H9 (cell line): Measurements from ENCODE around the gene NEURL1. TPM values are rescaled to one million over a fixed set of nuclear protein-coding genes. Genes with fewer than 3 reads are reported as not detected.

Source experiments
- DNase-seq: peaks from one replicate; pipeline ENCODE4 v3.0.0-alpha.2; 2017
- H2AFZ ChIP-seq: one replicate; pipeline ENCODE4 v1.6.1; 2013; ENCODE audit warnings: mild to moderate bottlenecking, low read length, control low read depth, moderate library complexity
- H2AK5ac ChIP-seq: 2 replicates; pipeline ENCODE4 v1.6.1; 2013; ENCODE audit warnings: low read length, control low read depth, mixed read lengths; ENCODE audit not compliant: insufficient read length
- H2BK120ac ChIP-seq: one replicate; pipeline ENCODE4 v1.6.1; 2013; ENCODE audit warnings: low read depth, mild to moderate bottlenecking, low read length, control low read depth, inconsistent platforms; ENCODE audit not compliant: poor library complexity, severe bottlenecking
- H2BK12ac ChIP-seq: 2 replicates; pipeline ENCODE4 v1.6.1; 2013; ENCODE audit warnings: low read length, control low read depth, mixed read lengths, low read depth; ENCODE audit not compliant: insufficient read length
- H2BK15ac ChIP-seq: 2 replicates; pipeline ENCODE4 v1.6.1; 2013; ENCODE audit warnings: low read depth, low read length, control low read depth
- H2BK20ac ChIP-seq: one replicate; pipeline ENCODE4 v1.6.1; 2013; ENCODE audit warnings: low read depth, mild to moderate bottlenecking, low read length, control low read depth, inconsistent platforms; ENCODE audit not compliant: poor library complexity, severe bottlenecking
- H2BK5ac ChIP-seq: 2 replicates; pipeline ENCODE4 v1.6.1; 2013; ENCODE audit warnings: low read length, control low read depth, mixed read lengths; ENCODE audit not compliant: insufficient read length
- H3K14ac ChIP-seq: 2 replicates; pipeline ENCODE4 v1.6.1; 2013; ENCODE audit warnings: low read length, control low read depth; ENCODE audit not compliant: insufficient read depth
- H3K18ac ChIP-seq: 2 replicates; pipeline ENCODE4 v1.6.1; 2013; ENCODE audit warnings: low read depth, mild to moderate bottlenecking, mixed read lengths, low read length, control low read depth; ENCODE audit not compliant: insufficient read length
- H3K23ac ChIP-seq: 2 replicates; pipeline ENCODE4 v1.6.1; 2013; ENCODE audit warnings: low read length, control low read depth, mixed read lengths, low read depth; ENCODE audit not compliant: insufficient read length
- H3K23me2 ChIP-seq: 2 replicates; pipeline ENCODE4 v1.6.1; 2013; ENCODE audit warnings: low read depth, mild to moderate bottlenecking, mixed read lengths, low read length, control low read depth; ENCODE audit not compliant: insufficient read length, poor library complexity, severe bottlenecking
- H3K27ac ChIP-seq: 2 replicates; pipeline ENCODE4 v1.5.1; 2013; ENCODE audit warnings: low read length, control low read depth, mixed read lengths, low read depth; ENCODE audit not compliant: insufficient read length
- H3K27me3 ChIP-seq: 2 replicates; pipeline ENCODE4 v1.6.1; 2013; ENCODE audit warnings: low read length, control low read depth, inconsistent platforms; ENCODE audit not compliant: insufficient read depth
- H3K4ac ChIP-seq: 2 replicates; pipeline ENCODE4 v1.6.1; 2013; ENCODE audit warnings: low read depth, mild to moderate bottlenecking, control low read depth, inconsistent platforms, low read length, moderate library complexity
- H3K4me1 ChIP-seq: 2 replicates; pipeline ENCODE4 v1.6.1; 2013; ENCODE audit warnings: low read length, control low read depth, inconsistent platforms; ENCODE audit not compliant: insufficient read depth
- H3K4me2 ChIP-seq: 2 replicates; pipeline ENCODE4 v1.6.1; 2013; ENCODE audit warnings: low read length, control low read depth, mixed read lengths; ENCODE audit not compliant: insufficient read length, insufficient read depth
- H3K56ac ChIP-seq: 2 replicates; pipeline ENCODE4 v1.6.1; 2013; ENCODE audit warnings: low read depth, mild to moderate bottlenecking, mixed read lengths, low read length, control low read depth; ENCODE audit not compliant: insufficient read length
- H3K79me1 ChIP-seq: 2 replicates; pipeline ENCODE4 v1.6.1; 2013; ENCODE audit warnings: low read depth, mild to moderate bottlenecking, moderate library complexity, low read length, control low read depth, inconsistent platforms; ENCODE audit not compliant: insufficient read depth, poor library complexity, severe bottlenecking
- H3K79me2 ChIP-seq: 2 replicates; pipeline ENCODE4 v1.6.1; 2013; ENCODE audit warnings: low read length, control low read depth, inconsistent platforms; ENCODE audit not compliant: insufficient read depth
- H3K9ac ChIP-seq: 2 replicates; pipeline ENCODE4 v1.6.1; 2013; ENCODE audit warnings: low read length, control low read depth, mixed read lengths; ENCODE audit not compliant: insufficient read length; ENCODE audit errors: extremely low read depth
- H3K9me3 ChIP-seq: one replicate; pipeline ENCODE4 v1.6.1; 2013; ENCODE audit warnings: low read depth, low read length, inconsistent platforms; ENCODE audit not compliant: control insufficient read depth
- H3T11ph ChIP-seq: one replicate; pipeline ENCODE4 v1.6.1; 2013; ENCODE audit warnings: mild to moderate bottlenecking, low read length, control low read depth, inconsistent platforms
- H4K20me1 ChIP-seq: one replicate; pipeline ENCODE4 v1.6.1; 2013; ENCODE audit not compliant: control insufficient read depth, insufficient read length, insufficient read depth
- H4K5ac ChIP-seq: 2 replicates; pipeline ENCODE4 v1.6.1; 2013; ENCODE audit warnings: low read depth, mild to moderate bottlenecking, mixed read lengths, low read length, control low read depth; ENCODE audit not compliant: insufficient read length
- H4K8ac ChIP-seq: replicated peaks from 2 replicates; pipeline ENCODE4 v1.6.1; 2013; ENCODE audit warnings: low read length, control low read depth, mixed read lengths, low read depth; ENCODE audit not compliant: insufficient read length
- H4K91ac ChIP-seq: 2 replicates; pipeline ENCODE4 v1.6.1; 2013; ENCODE audit warnings: low read depth, mild to moderate bottlenecking, moderate library complexity, mixed read lengths, low read length, control low read depth; ENCODE audit not compliant: insufficient read length
- H3K27ac Mint-ChIP-seq, 3 experiments: 2 replicates in 2 of 3; 3 replicates in 1 of 3; pipeline ENCODE4 v1.8.0; 2020 to 2021; ENCODE audit warnings: mixed read lengths in 3 of 3, mild to moderate bottlenecking in 1 of 3, moderate library complexity in 1 of 3
- H3K27me3 Mint-ChIP-seq: 2 replicates; pipeline ENCODE4 v1.8.0; 2021; ENCODE audit warnings: low read depth, mild to moderate bottlenecking, moderate library complexity, mixed read lengths
- H3K36me3 Mint-ChIP-seq, 3 experiments: 2 replicates in 2 of 3; 3 replicates in 1 of 3; pipeline ENCODE4 v1.8.0; 2020 to 2021; ENCODE audit warnings: low read depth in 3 of 3, mixed read lengths in 3 of 3; ENCODE audit not compliant: insufficient read depth in 1 of 3
- H3K4me1 Mint-ChIP-seq, 2 experiments: 2 replicates each; pipeline ENCODE4 v1.8.0; 2020; ENCODE audit warnings: mixed read lengths in 2 of 2
- H3K4me3 Mint-ChIP-seq, 2 experiments: 2 replicates in 1 of 2; 3 replicates in 1 of 2; pipeline ENCODE4 v1.8.0; 2020 to 2021; ENCODE audit warnings: mild to moderate bottlenecking in 2 of 2, mixed read lengths in 2 of 2, moderate library complexity in 1 of 2
- H3K9me3 Mint-ChIP-seq, 2 experiments: 2 replicates in 1 of 2; 3 replicates in 1 of 2; pipeline ENCODE4 v1.8.0; 2020; ENCODE audit warnings: mild to moderate bottlenecking in 2 of 2, mixed read lengths in 2 of 2, moderate library complexity in 1 of 2
- WGBS: extraction: QIAGEN DNeasy Blood & Tissue Kit; methylation state at CpG from one replicate; pipeline ENCODE4 v1.1.7; 2013; ENCODE audit warnings: missing lambda C conversion rate, low lambda C conversion rate, mixed read lengths; ENCODE audit not compliant: insufficient read length; ENCODE audit errors: extremely low coverage; 5-methylcytosine and 5-hydroxymethylcytosine counted together
- total RNA-seq: library from RNA; stranded (reverse); gene quantifications from 2 replicates; pipeline ENCODE4 v1.2.1, GENCODE V29; 2021
- TF ChIP-seq, protein P1 (sequence below): fragments of 200-600 bp; sonication (generic); conservative IDR thresholded peaks from 3 replicates; pipeline ENCODE4 v1.8.0; 2021; ENCODE audit warnings: antibody characterized with exemption, mild to moderate bottlenecking

NEURL1 gene
- total RNA-seq, 1 experiment from 2014 or later, result 1.2 TPM

DNA sequence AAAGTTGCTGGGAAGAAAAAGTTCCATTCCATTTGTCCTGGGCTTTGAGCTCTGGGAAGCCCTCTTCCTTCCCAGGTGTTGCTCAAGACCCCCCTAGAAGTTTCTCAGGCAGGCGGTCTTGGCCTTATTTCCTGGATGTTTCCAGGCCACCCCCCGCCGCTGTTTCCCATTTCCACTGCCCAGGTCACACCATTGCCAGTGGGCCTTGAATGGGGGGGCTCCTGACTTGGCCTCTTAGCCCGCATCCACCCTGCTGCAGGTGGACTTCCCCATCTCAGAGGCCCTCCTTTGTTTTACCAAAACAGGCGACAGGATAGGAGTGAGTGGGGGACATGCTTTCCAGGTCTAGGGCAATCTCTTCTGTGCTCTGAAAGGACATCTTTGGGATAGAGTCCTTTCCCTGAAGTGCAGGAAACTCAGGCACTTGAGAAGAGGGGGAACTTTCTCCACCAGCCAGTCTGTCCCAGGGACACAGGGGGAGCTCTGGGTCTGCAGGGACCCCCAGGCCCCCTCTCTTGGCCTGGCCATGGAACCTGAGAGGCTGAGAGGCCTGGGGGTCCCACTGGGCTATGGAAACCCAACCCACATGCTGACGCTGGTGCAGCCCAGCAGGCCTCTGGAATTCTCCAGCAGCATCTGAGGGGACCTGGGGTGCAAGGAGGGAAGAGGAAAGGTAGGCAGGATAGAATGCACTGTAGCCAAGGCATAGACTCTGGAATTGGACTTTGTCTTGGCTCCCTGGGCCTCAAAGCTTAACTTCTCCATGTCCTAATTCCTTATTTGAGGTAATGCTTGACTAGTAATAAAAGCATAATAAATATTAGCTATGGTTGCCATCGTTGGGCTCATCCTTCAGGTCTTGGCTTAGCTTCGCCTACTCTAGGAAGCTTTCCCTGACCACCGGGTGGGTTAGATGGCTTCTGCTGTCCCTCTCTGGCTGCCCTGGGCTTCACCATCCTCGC lies 17.6 kb downstream of the NEURL1 start:
- Histone ChIP-seq H4K91ac (no peak overlapping the region), H3K14ac (no peak overlapping the region), H3K27me3 (no peaks in the 10 kb centered on the region), H4K20me1 (no peaks in the 10 kb centered on the region), H3K4me1 (no peaks in the 10 kb centered on the region), H3K56ac (no peak overlapping the region), H3K4me2 (no peak overlapping the region), H3K4ac (no peak overlapping the region), H2AFZ (no peak overlapping the region), H4K5ac (no peak overlapping the region), H2AK5ac (no peak overlapping the region), H2BK15ac (no peak overlapping the region), H2BK12ac (no peak overlapping the region), H3K23me2 (no peaks in the 10 kb centered on the region), H3K79me1 (no peaks in the 10 kb centered on the region), H3K9me3 (no peaks in the 10 kb centered on the region), H2BK120ac (no peak overlapping the region), H3K23ac (no peak overlapping the region), H3K79me2 (no peaks in the 10 kb centered on the region), H3K9ac (no peak overlapping the region), H2BK20ac (no peak overlapping the region), H3T11ph (no peak overlapping the region), H3K27ac (no peak overlapping the region), H3K18ac (no peak overlapping the region), H2BK5ac (no peak overlapping the region), H4K8ac (no peak overlapping the region)
- Mint-ChIP-seq H3K27me3 (no peaks in the 10 kb centered on the region; the same call in none of the 2 replicates), H3K9me3 (no peaks in the 10 kb centered on the region), H3K4me1 (peaks cover 6 to 16% of the 10 kb centered on the region in 2 experiments), H3K36me3 (no peaks in the 10 kb centered on the region), H3K27ac (no peak overlapping the region), H3K4me3 (no peak overlapping the region)
- TF ChIP-seq, protein P1, sequence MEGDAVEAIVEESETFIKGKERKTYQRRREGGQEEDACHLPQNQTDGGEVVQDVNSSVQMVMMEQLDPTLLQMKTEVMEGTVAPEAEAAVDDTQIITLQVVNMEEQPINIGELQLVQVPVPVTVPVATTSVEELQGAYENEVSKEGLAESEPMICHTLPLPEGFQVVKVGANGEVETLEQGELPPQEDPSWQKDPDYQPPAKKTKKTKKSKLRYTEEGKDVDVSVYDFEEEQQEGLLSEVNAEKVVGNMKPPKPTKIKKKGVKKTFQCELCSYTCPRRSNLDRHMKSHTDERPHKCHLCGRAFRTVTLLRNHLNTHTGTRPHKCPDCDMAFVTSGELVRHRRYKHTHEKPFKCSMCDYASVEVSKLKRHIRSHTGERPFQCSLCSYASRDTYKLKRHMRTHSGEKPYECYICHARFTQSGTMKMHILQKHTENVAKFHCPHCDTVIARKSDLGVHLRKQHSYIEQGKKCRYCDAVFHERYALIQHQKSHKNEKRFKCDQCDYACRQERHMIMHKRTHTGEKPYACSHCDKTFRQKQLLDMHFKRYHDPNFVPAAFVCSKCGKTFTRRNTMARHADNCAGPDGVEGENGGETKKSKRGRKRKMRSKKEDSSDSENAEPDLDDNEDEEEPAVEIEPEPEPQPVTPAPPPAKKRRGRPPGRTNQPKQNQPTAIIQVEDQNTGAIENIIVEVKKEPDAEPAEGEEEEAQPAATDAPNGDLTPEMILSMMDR, result no peak
- no CpG with 5 or more reads among the region's 10 CpGs for WGBS
- DNase-seq, result peak; percentile 10
